Measurements from ENCODE around the gene PPM1E.

GRCh38 chr17:58966208-58966607 is 210.6 kb downstream of the PPM1E start:
- TF ChIP-seq, protein P1, sequence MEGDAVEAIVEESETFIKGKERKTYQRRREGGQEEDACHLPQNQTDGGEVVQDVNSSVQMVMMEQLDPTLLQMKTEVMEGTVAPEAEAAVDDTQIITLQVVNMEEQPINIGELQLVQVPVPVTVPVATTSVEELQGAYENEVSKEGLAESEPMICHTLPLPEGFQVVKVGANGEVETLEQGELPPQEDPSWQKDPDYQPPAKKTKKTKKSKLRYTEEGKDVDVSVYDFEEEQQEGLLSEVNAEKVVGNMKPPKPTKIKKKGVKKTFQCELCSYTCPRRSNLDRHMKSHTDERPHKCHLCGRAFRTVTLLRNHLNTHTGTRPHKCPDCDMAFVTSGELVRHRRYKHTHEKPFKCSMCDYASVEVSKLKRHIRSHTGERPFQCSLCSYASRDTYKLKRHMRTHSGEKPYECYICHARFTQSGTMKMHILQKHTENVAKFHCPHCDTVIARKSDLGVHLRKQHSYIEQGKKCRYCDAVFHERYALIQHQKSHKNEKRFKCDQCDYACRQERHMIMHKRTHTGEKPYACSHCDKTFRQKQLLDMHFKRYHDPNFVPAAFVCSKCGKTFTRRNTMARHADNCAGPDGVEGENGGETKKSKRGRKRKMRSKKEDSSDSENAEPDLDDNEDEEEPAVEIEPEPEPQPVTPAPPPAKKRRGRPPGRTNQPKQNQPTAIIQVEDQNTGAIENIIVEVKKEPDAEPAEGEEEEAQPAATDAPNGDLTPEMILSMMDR (conservative IDR thresholded peaks at IDR 0.05; ENCODE audit: low read length), result no peak
- TF ChIP-seq EZH2phosphoT487 (IDR thresholded peaks at IDR 0.05; ENCODE audit: borderline replicate concordance, low read depth, low read length), result no peak
